Esophagus mucosa (tissue), 1 donor: ENCODE results near the gene DOCK8. TPM values are rescaled to one million over a fixed set of nuclear protein-coding genes. Genes with fewer than 3 reads are reported as not detected.

Experiments used
- ATAC-seq: fragments of 200-7000 bp; cut with Tn5 transposase; one replicate; pipeline ENCODE4 v1.9.1; 2020
- total RNA-seq: library from RNA; stranded (reverse); gene quantifications from one replicate; pipeline ENCODE4 v1.2.4, GENCODE V29; 2023
- donor health status: DM: yes; HTN: yes; CAD: no.

The DOCK8 gene
- total RNA-seq, 1 donor from 2014 or later: 11.4 TPM

DNA sequence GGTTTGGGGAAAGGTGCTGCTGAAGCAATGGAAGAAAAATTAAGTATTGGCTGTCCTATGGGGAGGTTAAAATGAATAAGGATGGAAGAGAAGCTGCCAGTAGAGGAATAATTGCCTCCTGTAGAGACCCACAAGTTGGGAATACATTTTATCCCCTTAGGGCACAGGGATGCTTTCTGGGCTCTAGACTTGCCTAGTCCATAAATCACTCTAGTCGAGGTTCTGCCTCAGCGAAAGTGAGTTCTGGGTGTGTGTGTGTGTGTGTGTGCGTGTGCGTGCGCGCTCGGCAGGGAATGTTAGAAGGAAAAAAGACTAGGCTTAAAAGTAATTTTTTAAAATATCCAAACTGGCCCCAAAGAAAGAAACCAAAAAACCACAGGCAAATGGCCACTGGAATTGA, 291.6 kb downstream of the DOCK8 start:
- no peak for ATAC-seq

DNA sequence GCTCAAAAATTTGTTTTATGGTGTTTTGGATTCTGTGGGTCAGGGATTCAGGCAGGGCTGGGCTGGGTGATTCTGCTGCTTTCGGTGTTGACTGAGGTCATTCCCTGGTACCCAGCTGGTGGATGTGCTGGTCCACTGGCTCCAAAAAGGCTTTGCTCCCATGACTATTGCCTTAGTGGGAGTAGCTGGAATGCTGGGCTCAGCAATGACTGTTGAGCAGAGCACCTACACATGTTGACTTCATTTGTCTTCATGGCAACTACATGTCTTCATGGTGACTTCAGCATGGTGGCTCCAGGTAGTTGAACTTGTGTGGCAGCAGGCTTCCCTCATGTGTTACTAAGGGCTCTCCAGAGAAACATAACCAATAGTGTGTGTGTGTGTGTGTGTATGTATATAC, 297.2 kb downstream of the DOCK8 start:
- no peak for ATAC-seq

DNA sequence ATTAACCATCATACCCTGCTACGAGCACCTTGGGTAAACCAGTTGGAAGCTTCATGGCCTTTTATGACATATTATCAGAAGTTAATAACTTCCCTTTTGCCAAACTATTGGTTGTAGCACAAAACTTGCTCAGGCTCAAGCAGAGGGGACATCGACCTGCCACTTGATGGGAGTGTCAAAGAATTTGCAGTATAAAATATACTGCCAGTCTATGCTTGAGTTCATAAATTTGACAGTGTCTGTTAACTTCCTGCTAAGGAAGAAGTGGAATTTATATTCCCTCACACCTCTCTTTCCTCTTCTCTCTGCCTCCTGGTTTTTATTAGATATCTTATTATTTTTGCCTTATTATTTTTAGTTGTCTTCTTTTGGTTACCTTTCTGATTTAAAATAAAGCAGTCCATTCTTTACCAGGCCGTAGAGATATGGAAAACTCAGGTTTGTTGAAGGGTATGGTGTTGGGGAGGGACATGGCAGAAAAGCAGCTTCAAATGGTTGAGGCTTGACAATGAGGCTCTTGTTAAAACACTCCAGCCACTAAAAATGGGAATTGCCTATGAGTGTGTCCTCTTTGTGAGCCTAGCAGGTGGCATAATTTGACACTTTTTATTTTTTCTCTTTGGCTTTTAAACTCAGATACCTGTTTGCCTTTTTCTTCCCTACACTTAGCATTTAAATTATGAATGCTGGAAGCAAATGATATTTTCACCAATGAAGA, 298.0 kb downstream of the DOCK8 start:
- ATAC-seq: no peak

Other genes starting within 250 kb of the DOCK8 start
- 11.2 TPM for gene WASHC1, start 185.4 kb upstream of the DOCK8 start, total RNA-seq
- 0.28 TPM for gene FOXD4, start 96.4 kb upstream of the DOCK8 start, total RNA-seq
- 24.2 TPM for gene ZNG1A, start 35.8 kb upstream of the DOCK8 start, total RNA-seq